GM21528 (cell line): Measurements from ENCODE around the gene MTG2.
"Not testable (repeated sequence)": the region's sequence is repeated elsewhere in the genome, so short reads cannot be mapped to it uniquely, and the experiment has no call there.

Source experiments
- ATAC-seq: cut with Tn5 transposase; IDR thresholded peaks from one replicate; pipeline ENCODE4 v1.9.1; 2021; ENCODE audit warnings: mild to moderate bottlenecking, moderate library complexity; ENCODE audit not compliant: unreplicated experiment, low FRiP score

The MTG2 gene

GRCh38 chr20:62143957-62144825 lies 38.6 kb upstream of the MTG2 start:
- ATAC-seq: peak; percentile 34

DNA sequence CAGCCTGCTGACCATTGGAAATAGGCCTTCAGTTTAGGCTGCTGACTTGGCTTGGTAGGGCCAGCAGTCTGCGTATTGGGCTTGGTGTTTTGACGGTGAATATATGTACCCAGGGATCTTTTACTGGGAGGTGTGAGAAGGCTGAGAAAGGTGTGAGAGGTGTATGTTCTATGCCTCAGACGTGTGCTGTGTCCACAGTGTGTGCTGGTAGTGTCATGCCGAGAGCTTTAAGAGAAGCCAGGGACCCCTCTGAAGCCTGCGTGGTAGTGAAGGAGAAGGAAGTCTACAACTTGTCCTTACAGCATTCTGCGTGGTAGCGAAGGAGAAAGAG lies 37.2 kb upstream of the MTG2 start:
- no peak for ATAC-seq

DNA sequence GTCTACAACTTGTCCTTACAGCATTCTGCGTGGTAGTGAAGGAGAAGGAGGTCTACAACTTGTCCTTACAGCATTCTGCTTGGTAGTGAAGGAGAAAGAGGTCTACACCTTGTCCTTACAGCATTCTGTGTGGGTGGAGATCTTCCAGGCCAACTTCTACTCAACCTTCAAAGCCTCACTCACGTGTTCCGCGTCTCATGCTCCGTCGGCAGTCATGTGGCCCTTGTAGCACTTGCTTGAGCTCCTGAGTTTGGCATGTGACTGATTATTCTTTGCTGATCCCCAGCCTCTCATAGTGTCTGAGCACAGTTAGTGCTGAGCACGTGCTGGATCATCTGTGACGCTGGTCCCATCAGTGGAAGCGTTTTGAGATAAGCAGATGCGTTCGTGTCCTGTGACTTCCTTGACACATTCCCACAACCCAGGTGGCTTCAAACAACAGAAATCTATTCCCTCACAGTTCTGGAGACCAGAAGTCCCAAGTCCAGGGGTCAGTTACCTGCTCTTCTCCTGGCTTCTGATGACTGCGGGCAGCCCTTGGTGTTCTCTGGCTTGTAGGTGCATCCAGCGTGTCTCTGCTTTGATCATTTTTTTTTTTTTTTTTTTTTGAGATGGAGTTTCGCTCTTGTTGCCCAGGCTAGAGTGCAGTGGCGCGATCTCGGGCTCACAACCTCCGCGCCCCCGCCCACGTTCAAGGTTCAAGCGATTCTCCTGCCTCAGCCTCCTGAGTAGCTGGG lies 36.6 kb upstream of the MTG2 start:
- ATAC-seq: no peak

- ATAC-seq: no peak
Measured at GRCh38 chr20:62147125-62147524, 35.7 kb upstream of the MTG2 start.

DNA sequence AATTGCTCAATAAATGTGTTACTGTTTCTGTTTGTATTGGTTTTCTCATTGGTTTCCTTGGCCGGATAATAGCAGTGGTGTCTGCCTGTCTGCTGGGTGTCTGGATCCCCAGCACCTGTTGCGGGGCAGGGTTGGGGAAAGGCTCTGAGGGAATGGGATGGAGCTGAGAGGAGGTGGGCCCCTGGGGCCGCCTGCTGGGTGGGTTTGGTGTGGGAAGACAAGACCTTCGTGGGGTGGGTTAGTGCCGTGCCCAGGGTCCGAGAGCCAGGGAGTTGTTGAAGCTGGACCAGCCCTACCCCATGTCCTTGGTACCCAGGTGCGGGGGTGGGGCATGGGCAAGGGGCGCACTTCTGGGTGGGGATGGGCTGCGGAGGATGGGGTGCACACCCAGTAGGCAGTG lies 35.3 kb upstream of the MTG2 start:
- no peak for ATAC-seq

DNA sequence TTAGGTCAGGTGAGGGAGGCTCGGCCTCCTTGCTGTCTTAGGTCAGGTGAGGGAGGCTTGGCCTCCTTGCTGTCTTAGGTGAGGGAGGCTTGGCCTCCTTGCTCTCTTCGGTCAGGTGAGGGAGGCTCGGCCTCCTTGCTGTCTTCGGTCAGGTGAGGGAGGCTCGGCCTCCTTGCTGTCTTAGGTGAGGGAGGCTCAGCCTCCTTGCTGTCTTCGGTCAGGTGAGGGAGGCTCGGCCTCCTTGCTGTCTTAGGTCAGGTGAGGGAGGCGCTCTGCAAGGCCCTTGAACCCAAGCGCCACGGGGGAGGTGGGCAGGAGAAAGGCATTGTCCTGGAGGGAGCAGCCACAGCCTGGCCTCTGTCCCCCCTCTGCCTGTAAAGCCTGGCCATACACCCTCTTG lies 34.4 kb upstream of the MTG2 start:
- not testable (repeated sequence) for ATAC-seq

- ATAC-seq: no peak
Measured at GRCh38 chr20:62148908-62149314, 33.9 kb upstream of the MTG2 start.

GRCh38 chr20:62149532-62150309 lies 33.1 kb upstream of the MTG2 start:
- no peak for ATAC-seq

DNA sequence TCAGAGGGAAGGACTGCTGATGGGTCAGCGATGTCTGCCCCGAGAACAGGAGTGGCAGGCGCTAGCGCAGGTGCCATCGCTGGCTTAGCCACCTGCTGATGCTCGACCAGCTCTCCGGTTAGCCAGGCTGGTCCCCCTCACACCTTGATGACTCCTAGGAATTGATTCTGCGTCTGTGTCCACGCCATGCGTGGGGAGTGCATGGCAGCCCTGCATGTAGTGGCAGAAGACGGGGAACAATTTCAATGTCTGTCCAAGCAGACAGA lies 32.6 kb upstream of the MTG2 start:
- ATAC-seq: no peak

- ATAC-seq: no peak
Measured at GRCh38 chr20:62151225-62151624, 31.6 kb upstream of the MTG2 start.

GRCh38 chr20:62151835-62152364 lies 30.9 kb upstream of the MTG2 start:
- ATAC-seq: no peak

GRCh38 chr20:62155428-62156253 lies 27.2 kb upstream of the MTG2 start:
- ATAC-seq: no peak

- ATAC-seq: no peak
Measured at GRCh38 chr20:62156254-62156556, 26.6 kb upstream of the MTG2 start.

GRCh38 chr20:62156592-62157386 lies 26.0 kb upstream of the MTG2 start:
- peak; percentile 62 for ATAC-seq

GRCh38 chr20:62157387-62158087 lies 25.3 kb upstream of the MTG2 start:
- ATAC-seq: no peak

- no peak for ATAC-seq
Measured at GRCh38 chr20:62158088-62158400, 24.8 kb upstream of the MTG2 start.

DNA sequence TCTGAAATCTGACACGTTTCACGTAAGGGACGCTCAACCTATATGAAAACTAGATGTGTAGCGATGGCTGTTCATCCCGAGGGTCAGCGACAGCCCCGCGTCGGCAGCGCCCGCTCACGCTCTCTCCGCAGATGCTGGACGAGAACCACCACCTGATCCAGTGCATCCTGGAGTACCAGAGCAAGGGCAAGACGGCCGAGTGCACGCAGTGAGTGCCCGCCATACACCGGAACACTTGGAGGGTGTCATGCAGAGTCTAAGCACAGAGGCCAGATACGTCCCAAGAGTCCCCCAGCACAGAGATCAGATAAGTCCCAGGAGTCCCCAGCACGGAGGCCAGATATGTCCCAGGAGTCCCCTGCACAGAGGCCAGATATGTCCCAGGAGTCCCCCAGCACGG lies 24.3 kb upstream of the MTG2 start:
- ATAC-seq: no peak

- ATAC-seq: no peak
Measured at GRCh38 chr20:62159052-62159451, 23.8 kb upstream of the MTG2 start.

DNA sequence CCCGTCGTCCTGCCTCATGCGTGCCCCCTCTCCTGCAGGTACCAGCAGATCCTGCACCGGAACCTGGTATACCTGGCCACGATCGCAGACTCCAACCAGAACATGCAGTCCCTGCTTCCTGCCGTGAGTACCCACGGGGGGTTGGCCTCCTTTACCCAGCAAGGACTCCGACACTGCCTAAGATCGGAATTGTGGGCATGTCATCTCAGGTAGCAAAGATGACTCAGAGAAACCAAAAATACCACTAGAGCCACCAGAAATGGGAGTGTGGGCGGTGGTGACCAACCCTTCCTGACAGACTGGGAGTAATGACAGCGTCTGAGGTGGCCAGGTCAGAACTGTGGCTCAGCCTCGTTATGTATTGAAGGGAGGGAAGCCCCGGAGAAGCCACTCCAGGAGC lies 23.0 kb upstream of the MTG2 start:
- ATAC-seq: no peak
